ENCODE data around the gene ZFP57.

- TF ChIP-seq CTCF (IDR thresholded peaks at IDR 0.05; ENCODE audit: insufficient read depth, low read length, poor library complexity, severe bottlenecking) (peak; percentile 21), EZH2phosphoT487 (conservative IDR thresholded peaks at IDR 0.05; ENCODE audit: low read length) (no peak)
Observed at GRCh38 chr6:29720863-29721262, 39.9 kb upstream of the ZFP57 start.
